T-cell (primary cell): ENCODE results near the gene CGB3. TPM values are rescaled to one million over a fixed set of nuclear protein-coding genes. Genes with fewer than 3 reads are reported as not detected.
"Not testable (repeated sequence)": the region's sequence is repeated elsewhere in the genome, so short reads cannot be mapped to it uniquely, and the experiment has no call there.

Experiments
- ATAC-seq, 4 experiments: fragments of 200-7000 bp in 3 of 4; fragments of 150-1000 bp in 1 of 4; cut with Tn5 transposase; replicated peaks in 1 of 4; 1 replicate in 3 of 4; 2 replicates in 1 of 4; pipeline ENCODE4 v1.10.0; 2021; ENCODE audit warnings: moderate library complexity in 3 of 4, mild to moderate bottlenecking in 2 of 4, moderate number of reproducible peaks in 1 of 4
- CTCF ChIA-PET, 2 donors: fragments of 300-600 bp; sonication (Branson Sonifier 250); formaldehyde crosslinking; loops; one replicate each; lab custom pipeline; 2022; ENCODE audit warnings: antibody characterized with exemption in 2 of 2; lab: Charles Lee
- POLR2A ChIA-PET, 2 donors: fragments of 300-600 bp; sonication (Branson Sonifier 250); formaldehyde crosslinking; loops; one replicate each; lab custom pipeline; 2022; ENCODE audit warnings: antibody characterized with exemption in 2 of 2; lab: Charles Lee
- DNase-seq, 35 experiments: peaks; one replicate each; pipeline versions ENCODE4 v3.0.0 to v3.0.0-alpha.2; 2013 to 2023
- H3K27ac ChIP-seq: one replicate; pipeline ENCODE4 v1.5.1; 2013; ENCODE audit warnings: low read length
- H3K27me3 ChIP-seq, 2 experiments: replicated peaks in 1 of 2; 1 replicate in 1 of 2; 2 replicates in 1 of 2; pipeline versions ENCODE4 v1.6.1 to v1.7.0; 2013; ENCODE audit warnings: low read length in 1 of 2, mixed read lengths in 1 of 2; ENCODE audit not compliant: control insufficient read depth in 2 of 2, insufficient read depth in 2 of 2; ENCODE audit errors: extremely low read depth in 1 of 2
- H3K36me3 ChIP-seq, 2 donors: 1 replicate in 1 of 2; 2 replicates in 1 of 2; pipeline versions ENCODE4 v1.6.1 to v1.7.0; 2013; ENCODE audit warnings: low read length in 1 of 2; ENCODE audit not compliant: control insufficient read depth in 2 of 2, insufficient read depth in 1 of 2; ENCODE audit errors: extremely low read depth in 1 of 2
- H3K4me1 ChIP-seq, 2 experiments: 1 replicate in 1 of 2; 2 replicates in 1 of 2; pipeline versions ENCODE4 v1.6.1 to v1.7.0; 2013; ENCODE audit warnings: low read length in 2 of 2, mixed read lengths in 1 of 2; ENCODE audit not compliant: insufficient read depth in 2 of 2, control insufficient read depth in 1 of 2; ENCODE audit errors: extremely low read depth in 1 of 2
- H3K4me3 ChIP-seq, 2 donors: 1 replicate in 1 of 2; 2 replicates in 1 of 2; pipeline versions ENCODE4 v1.5.1 to v1.7.0; 2013; ENCODE audit warnings: mild to moderate bottlenecking in 2 of 2, low read length in 1 of 2, moderate library complexity in 1 of 2; ENCODE audit not compliant: control insufficient read depth in 1 of 2; ENCODE audit errors: extremely low read depth in 1 of 2
- H3K9me3 ChIP-seq: 2 replicates; pipeline ENCODE4 v1.7.0; 2013
- H3K27ac Mint-ChIP-seq, 2 donors: one replicate each; pipeline ENCODE4 v1.8.0; 2020 to 2021; ENCODE audit warnings: mild to moderate bottlenecking in 2 of 2, mixed read lengths in 2 of 2
- H3K27me3 Mint-ChIP-seq, 2 donors: one replicate each; pipeline ENCODE4 v1.8.0; 2021 to 2022; ENCODE audit warnings: mixed read lengths in 2 of 2
- H3K36me3 Mint-ChIP-seq: one replicate; pipeline ENCODE4 v1.8.0; 2021; ENCODE audit warnings: mixed read lengths
- H3K4me1 Mint-ChIP-seq, 3 donors: one replicate each; pipeline ENCODE4 v1.8.0; 2020 to 2022; ENCODE audit warnings: mixed read lengths in 3 of 3, mild to moderate bottlenecking in 1 of 3
- H3K4me3 Mint-ChIP-seq, 3 donors: one replicate each; pipeline ENCODE4 v1.8.0; 2020 to 2022; ENCODE audit warnings: mild to moderate bottlenecking in 3 of 3, mixed read lengths in 3 of 3, moderate library complexity in 3 of 3
- H3K9me3 Mint-ChIP-seq, 3 donors: one replicate each; pipeline ENCODE4 v1.8.0; 2020 to 2022; ENCODE audit warnings: mixed read lengths in 3 of 3
- WGBS: methylation state at CpG from one replicate; pipeline ENCODE4 v1.1.5; 2013; ENCODE audit warnings: missing lambda C conversion rate; ENCODE audit not compliant: insufficient coverage; 5-methylcytosine and 5-hydroxymethylcytosine counted together
- total RNA-seq, 35 experiments: library from RNA in 6 of 35; stranded (reverse) in 6 of 35; fragments of 120-200 nt in 1 of 35; gene quantifications; one replicate each; pipeline versions ENCODE4 v1.2.1 to v1.2.4 and lab custom pipeline; 2013 to 2026

CGB3 gene
- total RNA-seq, 5 donors from 2014 or later (not counting 1 experiment from before 2014, with no cell fraction given), result not detected

GRCh38 chr19:49018388-49019241, 5.5 kb downstream of the CGB3 start:
- Mint-ChIP-seq H3K27ac (peak overlapping the region in 1 of 2 donors; percentile 55), H3K4me1 (peaks cover 19 to 32% (median 25%) of the 10 kb centered on the region in 3 donors), H3K4me3 (peak overlapping the region; percentile 83 to 95 (median 86))
- H3K36me3 Mint-ChIP-seq, H3K36me3 ChIP-seq, H3K9me3 Mint-ChIP-seq, H3K27ac ChIP-seq, H3K27me3 Mint-ChIP-seq, H3K9me3 ChIP-seq: not testable (repeated sequence)
- WGBS, result 2% methylated on average over 25 of the region's 50 CpGs
- DNase-seq, result peak in 7 of 35 experiments; percentile 14 to 48 (median 21)
- POLR2A ChIA-PET, result interaction anchor here in 1 of 2 donors (0.7 kb wide), 1 partner anchor 102 kb away, joined by 3 read pairs; no protein-coding TSS in a partner anchor
- peak in 3 of 4 experiments; percentile 17 to 41 (median 28) for ATAC-seq
- H3K4me3 ChIP-seq, result peak overlapping the region; percentile 64 to 68
- peaks cover 7 to 33% of the 10 kb centered on the region in 2 experiments for H3K4me1 ChIP-seq
- H3K27me3 ChIP-seq, result peaks cover 0 to 15% of the 10 kb centered on the region in 2 experiments
- CTCF ChIA-PET, result interaction anchor here in 1 of 2 donors (0.6 to 2.9 kb wide), 5 partner anchors 19 to 323 kb away, joined by 3 to 15 read pairs (median 6); partner anchors contain the start of genes FUT2, GYS1 and RUVBL2

GRCh38 chr19:49017666-49018351, 6.3 kb downstream of the CGB3 start:
- H3K4me1 ChIP-seq, result peaks cover 7 to 33% of the 10 kb centered on the region in 2 experiments
- H3K27ac ChIP-seq, result peak overlapping the region; percentile 49
- H3K4me3 ChIP-seq, result peak overlapping the region; percentile 64 to 68
- H3K36me3 Mint-ChIP-seq, result no peaks in the 10 kb centered on the region
- H3K4me3 Mint-ChIP-seq, result peak overlapping the region; percentile 83 to 95 (median 86)
- peak overlapping the region in 1 of 2 donors; percentile 28 for H3K27ac Mint-ChIP-seq
- no peaks in the 10 kb centered on the region for H3K9me3 Mint-ChIP-seq
- peak; percentile 85 to 87 (median 86) for ATAC-seq
- peak; percentile 40 to 77 (median 64) for DNase-seq
- no peaks in the 10 kb centered on the region for H3K9me3 ChIP-seq
- H3K36me3 ChIP-seq, result peaks cover 3 to 5% of the 10 kb centered on the region in 2 donors
- H3K27me3 ChIP-seq, result peaks cover 0 to 15% of the 10 kb centered on the region in 2 experiments
- H3K4me1 Mint-ChIP-seq, result peaks cover 19 to 32% (median 25%) of the 10 kb centered on the region in 3 donors
- ChIA-PET CTCF (interaction anchor here (0.6 to 2.9 kb wide), 4 partner anchors 18 to 1556 kb away, joined by 3 to 15 read pairs (median 6); partner anchors contain the start of genes FUT2 (in 1 of the 2), GYS1 (in 1 of the 2) and RUVBL2 (in 1 of the 2)), POLR2A (no interaction called here)
- 2% methylated on average over 60 of the region's 62 CpGs for WGBS
- H3K27me3 Mint-ChIP-seq, result peaks cover 0 to 6% of the 10 kb centered on the region in 2 donors

GRCh38 chr19:49017041-49017665, 7.0 kb downstream of the CGB3 start, which contains the start of gene LHB:
LHB (minus strand) TSS chr19:49017091; CDS start chr19:49017081, 10 bp downstream.
- no peaks in the 10 kb centered on the region for H3K9me3 Mint-ChIP-seq
- DNase-seq (no peak), ATAC-seq (no peak)
- no peaks in the 10 kb centered on the region for H3K36me3 Mint-ChIP-seq
- peaks cover 3 to 5% of the 10 kb centered on the region in 2 donors for H3K36me3 ChIP-seq
- H3K27ac Mint-ChIP-seq, result peak within 1 kb of the TSS in 1 of 2 donors; percentile 28
- H3K27me3 Mint-ChIP-seq, result peaks cover 0 to 6% of the 10 kb centered on the region in 2 donors
- peaks cover 19 to 32% (median 25%) of the 10 kb centered on the region in 3 donors for H3K4me1 Mint-ChIP-seq
- H3K4me3 ChIP-seq, result peak within 1 kb of the TSS; percentile 64 to 68
- no peaks in the 10 kb centered on the region for H3K9me3 ChIP-seq
- ChIA-PET POLR2A (no interaction called here), CTCF (interaction anchor here (0.6 to 2.9 kb wide), 3 partner anchors 17 to 1556 kb away, joined by 5 to 15 read pairs (median 6); partner anchors contain the start of genes GYS1 (in 1 of the 2) and RUVBL2 (in 1 of the 2))
- H3K4me1 ChIP-seq, result peaks cover 7 to 33% of the 10 kb centered on the region in 2 experiments
- H3K27me3 ChIP-seq, result peaks cover 0 to 15% of the 10 kb centered on the region in 2 experiments
- peak within 1 kb of the TSS; percentile 49 for H3K27ac ChIP-seq
- 91% methylated on average over 4 of the region's 17 CpGs for WGBS
- H3K4me3 Mint-ChIP-seq, result peak within 1 kb of the TSS; percentile 83 to 95 (median 86)

- H3K9me3 ChIP-seq, result no peaks in the 10 kb centered on the region
- Mint-ChIP-seq H3K9me3 (no peaks in the 10 kb centered on the region), H3K4me3 (peak overlapping the region in 1 of 3 donors; percentile 43), H3K27me3 (peaks cover 0 to 6% of the 10 kb centered on the region in 2 donors), H3K4me1 (peaks cover 18 to 29% (median 23%) of the 10 kb centered on the region in 3 donors), H3K36me3 (no peaks in the 10 kb centered on the region), H3K27ac (no peak overlapping the region)
- H3K27ac ChIP-seq, result no peak overlapping the region
- peaks cover 0 to 15% of the 10 kb centered on the region in 2 experiments for H3K27me3 ChIP-seq
- WGBS, result 89% methylated on average over 7 of the region's 29 CpGs
- CTCF ChIA-PET, result no interaction called here
- no peak for DNase-seq
- peaks cover 7 to 33% of the 10 kb centered on the region in 2 experiments for H3K4me1 ChIP-seq
- POLR2A ChIA-PET, result no interaction called here
- no peak for ATAC-seq
- H3K36me3 ChIP-seq, result peaks cover 5 to 14% of the 10 kb centered on the region in 2 donors
- no peak overlapping the region for H3K4me3 ChIP-seq
Measured at GRCh38 chr19:49016067-49016839, 7.9 kb downstream of the CGB3 start.

- Histone ChIP-seq H3K9me3 (no peaks in the 10 kb centered on the region), H3K27ac (no peak overlapping the region), H3K27me3 (peaks cover 0 to 10% of the 10 kb centered on the region in 2 experiments), H3K4me1 (peaks cover 7 to 27% of the 10 kb centered on the region in 2 experiments), H3K36me3 (peaks cover 7 to 19% of the 10 kb centered on the region in 2 donors), H3K4me3 (no peak overlapping the region)
- ChIA-PET CTCF (no interaction called here), POLR2A (no interaction called here)
- Mint-ChIP-seq H3K4me3 (no peak overlapping the region), H3K9me3 (no peaks in the 10 kb centered on the region), H3K27ac (no peak overlapping the region), H3K27me3 (peaks cover 0 to 6% of the 10 kb centered on the region in 2 donors), H3K36me3 (peaks cover 3% of the 10 kb centered on the region), H3K4me1 (peaks cover 12 to 17% (median 12%) of the 10 kb centered on the region in 3 donors)
- ATAC-seq (no peak), DNase-seq (no peak)
- 90% methylated on average over 17 of the region's 18 CpGs for WGBS
Measured at GRCh38 chr19:49014870-49015255, 9.3 kb downstream of the CGB3 start.
